ENCODE measurements around the gene MPP3.

GRCh38 chr17:43827596-43827995, 5.3 kb downstream of the MPP3 start:
- no peak for TF ChIP-seq TAF1 (IDR thresholded peaks at IDR 0.05; ENCODE audit: low read depth)
- TF ChIP-seq NFIC (IDR thresholded peaks at IDR 0.05): no peak
- TF ChIP-seq CREB1 (IDR thresholded peaks at IDR 0.05; ENCODE audit: low read depth): no peak
- TF ChIP-seq EGR1 (IDR thresholded peaks at IDR 0.05): no peak
- TF ChIP-seq EP300 (IDR thresholded peaks at IDR 0.05; ENCODE audit: borderline replicate concordance): no peak
- no peak for TF ChIP-seq CEBPB (IDR thresholded peaks at IDR 0.05)
- no peak for TF ChIP-seq RAD21 (IDR thresholded peaks at IDR 0.05; ENCODE audit: low read depth)
- TF ChIP-seq REST (IDR thresholded peaks at IDR 0.05; ENCODE audit: low read depth): no peak
- no peak for TF ChIP-seq ZBTB7A (IDR thresholded peaks at IDR 0.05; ENCODE audit: low read depth)
- TF ChIP-seq MAX (IDR thresholded peaks at IDR 0.05): no peak
